Measurements from ENCODE around the gene IP6K2.

The IP6K2 gene

GRCh38 chr3:48662753-48663488 lies 54.1 kb downstream of the IP6K2 start, which contains the start of gene CELSR3:
TSS of gene CELSR3 (minus strand) at chr3:48662886. CDS start at chr3:48662634, 252 bp downstream.
- peak; percentile 76 for DNase-seq

- DNase-seq = no peak
Observed at GRCh38 chr3:48662145-48662752, 54.8 kb downstream of the IP6K2 start.

- DNase-seq = peak; percentile 73
Observed at GRCh38 chr3:48661501-48662144, 55.4 kb downstream of the IP6K2 start.

- DNase-seq = no peak
Observed at GRCh38 chr3:48660800-48661400, 56.1 kb downstream of the IP6K2 start.

- DNase-seq = peak; percentile 51
Observed at GRCh38 chr3:48656841-48657281, 60.2 kb downstream of the IP6K2 start.

GRCh38 chr3:48656061-48656840 lies 60.8 kb downstream of the IP6K2 start:
- DNase-seq = peak; percentile 88

GRCh38 chr3:48655606-48656005 lies 61.4 kb downstream of the IP6K2 start:
- DNase-seq = peak; percentile 65

GRCh38 chr3:48655063-48655462 lies 62.0 kb downstream of the IP6K2 start:
- DNase-seq = no peak

- no peak for DNase-seq
Observed at GRCh38 chr3:48652923-48653715, 63.9 kb downstream of the IP6K2 start.

GRCh38 chr3:48651771-48652170 lies 65.2 kb downstream of the IP6K2 start:
- no peak for DNase-seq

GRCh38 chr3:48650723-48651122 lies 66.3 kb downstream of the IP6K2 start:
- no peak for DNase-seq

GRCh38 chr3:48648188-48648850 lies 68.7 kb downstream of the IP6K2 start:
- no peak for DNase-seq

- DNase-seq = no peak
Observed at GRCh38 chr3:48647714-48648113, 69.3 kb downstream of the IP6K2 start.

- DNase-seq = no peak
Observed at GRCh38 chr3:48644898-48645760, 71.9 kb downstream of the IP6K2 start.

- DNase-seq = no peak
Observed at GRCh38 chr3:48642605-48643004, 74.4 kb downstream of the IP6K2 start.

- DNase-seq = no peak
Observed at GRCh38 chr3:48641396-48641795, 75.6 kb downstream of the IP6K2 start.

- DNase-seq = no peak
Observed at GRCh38 chr3:48639944-48640606, 76.9 kb downstream of the IP6K2 start.

Data from CD4-positive, alpha-beta T cell treated with Interleukin-21 for 1 hour (primary cell).